Ammon's horn (tissue), 1 donor: ENCODE results near the gene SRCIN1.
"Not testable (repeated sequence)": the region's sequence is repeated elsewhere in the genome, so short reads cannot be mapped to it uniquely, and the experiment has no call there.

Source experiments
- DNase-seq: peaks from one replicate; pipeline ENCODE4 v3.0.0-alpha.2; 2016; ENCODE audit warnings: low spot score

The SRCIN1 gene, protein sequence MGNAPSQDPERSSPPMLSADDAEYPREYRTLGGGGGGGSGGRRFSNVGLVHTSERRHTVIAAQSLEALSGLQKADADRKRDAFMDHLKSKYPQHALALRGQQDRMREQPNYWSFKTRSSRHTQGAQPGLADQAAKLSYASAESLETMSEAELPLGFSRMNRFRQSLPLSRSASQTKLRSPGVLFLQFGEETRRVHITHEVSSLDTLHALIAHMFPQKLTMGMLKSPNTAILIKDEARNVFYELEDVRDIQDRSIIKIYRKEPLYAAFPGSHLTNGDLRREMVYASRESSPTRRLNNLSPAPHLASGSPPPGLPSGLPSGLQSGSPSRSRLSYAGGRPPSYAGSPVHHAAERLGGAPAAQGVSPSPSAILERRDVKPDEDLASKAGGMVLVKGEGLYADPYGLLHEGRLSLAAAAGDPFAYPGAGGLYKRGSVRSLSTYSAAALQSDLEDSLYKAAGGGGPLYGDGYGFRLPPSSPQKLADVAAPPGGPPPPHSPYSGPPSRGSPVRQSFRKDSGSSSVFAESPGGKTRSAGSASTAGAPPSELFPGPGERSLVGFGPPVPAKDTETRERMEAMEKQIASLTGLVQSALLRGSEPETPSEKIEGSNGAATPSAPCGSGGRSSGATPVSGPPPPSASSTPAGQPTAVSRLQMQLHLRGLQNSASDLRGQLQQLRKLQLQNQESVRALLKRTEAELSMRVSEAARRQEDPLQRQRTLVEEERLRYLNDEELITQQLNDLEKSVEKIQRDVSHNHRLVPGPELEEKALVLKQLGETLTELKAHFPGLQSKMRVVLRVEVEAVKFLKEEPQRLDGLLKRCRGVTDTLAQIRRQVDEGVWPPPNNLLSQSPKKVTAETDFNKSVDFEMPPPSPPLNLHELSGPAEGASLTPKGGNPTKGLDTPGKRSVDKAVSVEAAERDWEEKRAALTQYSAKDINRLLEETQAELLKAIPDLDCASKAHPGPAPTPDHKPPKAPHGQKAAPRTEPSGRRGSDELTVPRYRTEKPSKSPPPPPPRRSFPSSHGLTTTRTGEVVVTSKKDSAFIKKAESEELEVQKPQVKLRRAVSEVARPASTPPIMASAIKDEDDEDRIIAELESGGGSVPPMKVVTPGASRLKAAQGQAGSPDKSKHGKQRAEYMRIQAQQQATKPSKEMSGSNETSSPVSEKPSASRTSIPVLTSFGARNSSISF

DNA sequence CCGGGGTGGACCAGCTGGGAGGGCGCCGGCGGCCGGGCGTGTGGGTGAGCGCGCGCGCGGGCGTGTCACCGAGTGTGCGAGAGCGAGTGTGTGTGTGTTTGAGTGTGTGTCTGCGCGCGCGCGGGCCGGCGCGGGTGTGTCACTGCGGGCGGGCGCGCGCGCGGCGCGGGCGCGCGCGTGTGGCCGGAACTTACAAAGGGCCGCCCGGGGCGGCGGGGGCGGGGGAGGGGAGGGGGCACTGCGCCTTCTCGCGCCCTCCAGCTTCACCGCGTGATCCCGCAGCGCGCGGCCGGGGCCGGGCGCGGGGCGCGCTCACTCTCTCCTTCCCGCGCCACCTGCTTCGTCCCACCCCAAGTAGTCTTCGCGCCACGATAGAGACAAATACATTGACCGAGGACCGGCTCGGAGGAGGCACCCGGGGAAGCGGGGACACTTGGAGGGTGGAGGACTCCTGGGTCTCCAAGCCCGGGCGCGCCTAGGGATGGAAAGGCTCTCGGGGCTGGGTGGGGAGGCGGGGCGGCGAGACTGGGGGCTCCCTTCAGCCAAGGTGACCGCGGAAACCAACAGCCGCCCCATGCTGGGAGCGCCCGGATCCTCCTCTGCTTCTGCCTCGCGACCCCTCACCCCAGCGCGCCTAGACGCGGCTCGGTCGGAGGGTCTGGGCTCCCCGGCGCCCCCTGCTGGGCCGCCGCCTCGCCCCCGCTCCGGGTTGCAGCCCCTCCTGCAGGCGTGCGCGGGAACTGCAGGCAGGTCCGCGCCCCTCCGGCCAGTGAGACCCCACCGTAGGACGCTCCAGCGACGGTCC, at the start of gene SRCIN1:
Gene SRCIN1, minus strand, starts transcription at position 112 of the 805 bp plus-strand sequence. CDS start 247 bp downstream, outside the sequence.
- peak; percentile 69 for DNase-seq

- no peak for DNase-seq
Measured at GRCh38 chr17:38654411-38655398, 49.0 kb upstream of the SRCIN1 start.

- DNase-seq: no peak
Measured at GRCh38 chr17:38653679-38654078, 47.9 kb upstream of the SRCIN1 start.

- no peak for DNase-seq
Measured at GRCh38 chr17:38653230-38653629, 47.5 kb upstream of the SRCIN1 start.

GRCh38 chr17:38650653-38651173, 45.0 kb upstream of the SRCIN1 start:
- not testable (repeated sequence) for DNase-seq

- no peak for DNase-seq
Measured at GRCh38 chr17:38637951-38638350, 32.2 kb upstream of the SRCIN1 start.

DNA sequence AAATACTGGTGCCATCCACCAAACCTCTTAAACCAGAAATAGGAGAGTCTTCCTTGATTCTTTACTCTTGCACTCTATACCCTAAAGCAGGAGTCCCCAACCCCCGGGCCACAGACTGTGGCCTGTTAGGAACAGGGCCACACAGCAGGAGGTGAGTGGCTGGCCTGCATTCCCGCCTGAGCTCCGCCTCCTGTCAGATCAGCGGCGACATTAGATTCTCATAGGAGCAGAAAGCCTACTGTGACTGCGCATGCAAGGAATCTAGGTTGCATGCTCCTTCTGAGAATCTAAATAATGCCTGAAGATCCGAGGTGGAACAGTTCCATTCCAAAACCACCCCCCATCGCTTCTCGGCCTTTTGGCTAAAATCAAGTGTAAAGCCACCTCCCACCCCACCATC, 30.3 kb upstream of the SRCIN1 start:
- no peak for DNase-seq

DNA sequence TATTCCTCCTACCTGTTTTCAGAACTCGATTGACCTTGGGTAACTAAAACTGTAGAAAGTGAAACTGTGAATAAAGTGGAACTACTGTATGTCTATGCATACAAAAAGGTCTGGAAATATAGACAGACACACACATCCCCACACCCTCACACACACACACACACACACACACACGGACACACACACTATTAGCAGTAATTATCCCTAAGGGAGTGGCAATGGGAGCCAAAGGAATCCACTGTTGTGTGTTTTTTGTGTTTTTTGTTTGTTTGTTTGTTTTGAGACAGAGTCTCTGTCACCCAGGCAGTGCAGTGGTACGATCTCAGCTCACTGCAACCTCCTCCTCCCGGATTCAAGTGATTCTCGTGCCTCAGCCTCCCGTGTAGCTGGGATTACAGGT, 26.6 kb upstream of the SRCIN1 start:
- no peak for DNase-seq

GRCh38 chr17:38628441-38628840, 22.7 kb upstream of the SRCIN1 start:
- DNase-seq: no peak

DNA sequence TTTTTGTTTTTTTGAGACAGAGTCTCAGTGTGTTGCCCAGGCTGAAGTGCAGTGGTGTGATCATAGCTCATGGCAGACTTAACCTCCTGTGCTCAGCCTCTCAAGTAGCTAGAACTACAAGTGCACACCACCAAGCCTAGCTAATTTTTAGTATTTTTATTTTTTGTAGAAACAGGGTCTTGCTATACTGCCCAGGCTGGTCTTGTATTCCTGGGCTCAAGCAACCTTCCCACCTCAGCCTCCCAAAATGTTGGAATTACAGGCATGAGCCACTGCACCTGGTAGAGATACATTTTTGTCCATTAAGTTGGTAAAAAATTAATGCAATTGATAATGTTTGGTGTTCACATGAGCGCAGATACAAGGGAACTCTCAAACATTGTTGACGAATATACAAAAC, 22.2 kb upstream of the SRCIN1 start:
- DNase-seq: no peak

DNA sequence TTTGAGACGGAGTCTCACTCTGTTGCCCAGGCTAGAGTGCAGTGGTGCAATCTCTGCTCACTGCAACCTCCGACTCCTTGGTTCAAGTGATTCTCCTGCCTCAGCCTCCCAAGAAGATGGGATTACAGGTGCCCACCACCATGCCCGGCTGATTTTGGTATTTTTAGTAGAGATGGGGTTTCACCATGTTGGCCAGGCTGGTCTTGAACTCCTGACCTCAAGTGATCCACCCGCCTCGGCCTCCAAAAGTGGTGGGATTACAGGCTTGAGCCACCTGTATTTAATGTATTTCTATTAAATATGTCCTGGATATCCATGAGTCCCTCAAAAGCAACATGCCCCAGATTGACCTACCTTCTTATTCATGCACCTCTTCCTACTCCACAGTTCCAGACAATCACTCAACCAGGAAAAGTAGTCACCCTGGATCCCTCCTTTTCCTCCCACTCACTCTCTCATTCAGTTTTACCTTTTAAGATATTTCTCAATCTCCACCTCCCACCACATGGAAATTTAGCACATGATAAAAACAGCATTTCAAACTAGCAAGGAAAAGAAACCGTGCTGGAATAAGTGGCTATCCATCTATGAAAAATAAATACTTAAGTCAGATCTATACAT, 21.0 kb upstream of the SRCIN1 start:
- not testable (repeated sequence) for DNase-seq

- DNase-seq: no peak
Measured at GRCh38 chr17:38625482-38625881, 19.7 kb upstream of the SRCIN1 start.

GRCh38 chr17:38624782-38625355, 19.1 kb upstream of the SRCIN1 start:
- not testable (repeated sequence) for DNase-seq

- DNase-seq: no peak
Measured at GRCh38 chr17:38621538-38621937, 15.8 kb upstream of the SRCIN1 start.

- no peak for DNase-seq
Measured at GRCh38 chr17:38620551-38621277, 15.0 kb upstream of the SRCIN1 start.

DNA sequence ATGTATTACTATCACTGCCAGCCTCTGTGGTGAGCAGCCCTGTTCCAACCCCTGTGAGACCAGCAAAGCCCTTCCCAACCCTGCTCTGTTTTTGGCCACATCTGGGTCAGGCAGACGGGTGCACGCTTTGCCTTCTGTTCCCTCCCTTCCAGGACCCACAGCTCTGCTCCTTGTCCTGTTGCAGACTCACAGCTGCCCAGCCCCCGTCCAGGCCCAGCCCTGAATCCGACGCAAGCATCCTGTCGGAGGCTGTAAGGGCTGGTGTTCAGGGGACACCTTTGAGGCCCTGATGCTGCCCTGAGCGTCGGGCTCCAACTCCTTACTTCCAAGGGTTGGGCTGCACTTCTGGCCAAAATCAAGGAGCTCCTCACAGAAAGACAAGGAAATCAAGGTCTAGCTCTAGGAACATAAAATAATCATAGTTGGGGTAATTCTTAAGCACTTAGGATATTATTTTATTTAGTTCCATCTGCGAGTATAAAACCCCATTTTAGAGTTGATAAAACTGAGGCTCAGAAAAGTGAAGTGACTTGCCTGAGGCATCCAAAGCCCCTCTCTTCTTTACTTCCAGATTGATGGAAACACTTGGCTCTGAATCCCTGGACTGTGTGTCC, 14.3 kb upstream of the SRCIN1 start:
- no peak for DNase-seq

DNA sequence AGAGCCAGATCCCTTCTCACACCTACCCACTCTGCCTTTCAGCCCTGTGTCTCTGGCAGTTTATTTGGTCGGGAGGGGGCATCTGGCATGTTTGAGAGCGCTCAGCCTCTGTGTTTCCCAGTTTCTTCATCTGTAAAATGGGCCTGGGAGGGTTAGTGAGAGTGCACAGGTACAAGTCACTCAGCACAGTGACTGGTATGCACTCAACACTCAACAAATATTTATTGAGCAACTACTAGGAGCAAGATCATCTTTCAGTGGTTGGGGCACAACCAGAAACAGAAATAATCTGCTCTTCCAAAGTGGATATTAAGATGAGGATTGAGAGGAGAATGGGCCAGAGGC, 13.7 kb upstream of the SRCIN1 start:
- no peak for DNase-seq
